GM12892 (cell line): ENCODE results near the gene SLC12A3.

Source experiments
- POLR2A ChIP-seq: IDR thresholded peaks from 2 replicates; pipeline ENCODE4 v1.6.1; 2011; ENCODE audit warnings: low read depth, low read length, control low read depth
- POLR2AphosphoS5 ChIP-seq: IDR thresholded peaks from 2 replicates; pipeline ENCODE4 v1.6.1; 2011; ENCODE audit warnings: low read depth, low read length, control low read depth

- TF ChIP-seq POLR2A (no peak), POLR2AphosphoS5 (no peak)
These were observed 45.1 kb downstream of the SLC12A3 start for GRCh38 chr16:56910112-56910511.
